Activated naive CD4-positive, alpha-beta T cell treated with anti-CD3 and anti-CD28 coated beads for 36 hours (primary cell): Measurements from ENCODE around the gene SH3YL1. TPM values are rescaled to one million over a fixed set of nuclear protein-coding genes. Genes with fewer than 3 reads are reported as not detected.

ENCODE experiments used
- CTCF ChIA-PET: fragments of 350-600 bp; sonication (Branson Sonifier 250); formaldehyde crosslinking; loops from one replicate; lab custom pipeline; 2021; ENCODE audit warnings: antibody characterized with exemption; lab: Charles Lee
- DNase-seq: peaks from one replicate; pipeline ENCODE4 v3.0.0-alpha.2; 2020
- H3K27ac Mint-ChIP-seq: one replicate; pipeline ENCODE4 v1.8.0; 2021; ENCODE audit warnings: mild to moderate bottlenecking, mixed read lengths
- H3K27me3 Mint-ChIP-seq: one replicate; pipeline ENCODE4 v1.8.0; 2021; ENCODE audit warnings: low read depth, mixed read lengths
- H3K36me3 Mint-ChIP-seq: one replicate; pipeline ENCODE4 v1.8.0; 2021; ENCODE audit warnings: low read depth, mixed read lengths
- H3K4me1 Mint-ChIP-seq: one replicate; pipeline ENCODE4 v1.8.0; 2021; ENCODE audit warnings: low read depth, mixed read lengths
- H3K4me3 Mint-ChIP-seq: one replicate; pipeline ENCODE4 v1.8.0; 2021; ENCODE audit warnings: mild to moderate bottlenecking, moderate library complexity, mixed read lengths
- H3K9me3 Mint-ChIP-seq: one replicate; pipeline ENCODE4 v1.8.0; 2021; ENCODE audit warnings: mixed read lengths
- intact Hi-C: fragments of 100-400 bp; cut with micrococcal nuclease; formaldehyde crosslinking; loops from one replicate; pipeline ENCODE4 v1.15.1; 2023
- total RNA-seq, 2 experiments: library from RNA; stranded (reverse); gene quantifications; one replicate each; pipeline ENCODE4 v1.2.3, GENCODE V29; 2021

SH3YL1 gene
- total RNA-seq, 2 experiments from 2014 or later = 17.1 to 17.9 TPM

DNA sequence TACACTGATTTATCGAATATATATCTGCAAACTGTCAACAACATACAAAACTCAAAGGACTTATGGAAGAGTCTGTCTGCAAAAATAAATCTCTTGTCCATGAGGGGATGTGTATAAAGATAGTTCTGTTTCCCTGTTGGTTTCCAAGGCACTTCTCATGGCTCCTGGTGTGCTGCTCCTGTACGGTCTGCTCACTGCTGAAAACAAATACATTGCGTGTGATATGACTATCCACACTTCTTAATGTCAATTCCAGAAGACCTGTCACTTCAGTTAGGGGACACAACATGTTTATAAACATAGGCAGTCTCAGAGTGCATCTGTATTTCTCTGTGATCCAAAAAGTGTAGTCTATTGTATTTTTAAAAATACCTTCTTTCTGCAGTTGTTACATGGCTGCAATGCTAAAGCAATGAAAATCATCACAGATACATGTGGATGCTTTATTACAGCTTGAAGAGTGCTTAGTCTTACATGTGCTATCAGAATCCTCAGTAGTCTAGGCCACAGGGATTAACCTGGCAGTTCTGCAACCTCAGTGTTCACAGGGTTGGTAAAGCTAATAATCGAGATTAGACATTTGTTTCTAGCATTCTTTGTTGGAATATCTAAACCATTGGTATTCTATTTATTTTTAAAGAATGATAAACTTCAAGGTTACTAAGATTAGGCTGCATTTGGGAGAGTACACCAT is 16.3 kb upstream of the SH3YL1 start:
- H3K4me1 Mint-ChIP-seq = no peaks in the 10 kb centered on the region
- H3K27me3 Mint-ChIP-seq = no peaks in the 10 kb centered on the region
- peaks cover 44% of the 10 kb centered on the region for H3K36me3 Mint-ChIP-seq
- DNase-seq = no peak
- no peak overlapping the region for H3K27ac Mint-ChIP-seq
- intact Hi-C loops = no loop called here
- CTCF ChIA-PET = no interaction called here
- H3K9me3 Mint-ChIP-seq = no peaks in the 10 kb centered on the region
- no peak overlapping the region for H3K4me3 Mint-ChIP-seq

DNA sequence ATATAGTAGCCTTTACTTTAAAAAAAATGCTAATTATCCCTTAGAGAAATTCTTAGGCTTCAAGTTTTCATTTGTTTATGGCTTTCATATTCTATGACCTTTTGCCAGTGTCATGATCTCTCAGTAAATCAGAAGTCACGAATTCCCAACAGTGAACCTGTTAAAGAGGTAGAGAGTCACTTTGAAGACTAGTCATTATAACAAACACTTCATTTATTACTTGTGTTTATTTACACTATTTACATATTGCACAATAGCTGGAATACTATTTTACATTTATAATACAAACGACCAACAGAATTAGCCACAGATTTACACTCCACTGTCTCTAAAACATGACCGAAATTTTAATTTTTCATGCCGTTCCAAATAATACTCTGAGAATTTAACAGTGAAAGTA is 15.5 kb upstream of the SH3YL1 start:
- Mint-ChIP-seq H3K4me3 (no peak overlapping the region), H3K9me3 (no peaks in the 10 kb centered on the region), H3K4me1 (no peaks in the 10 kb centered on the region), H3K36me3 (peaks cover 48% of the 10 kb centered on the region), H3K27me3 (no peaks in the 10 kb centered on the region), H3K27ac (no peak overlapping the region)
- no peak for DNase-seq
- CTCF ChIA-PET = no interaction called here
- intact Hi-C loops = no loop called here

DNA sequence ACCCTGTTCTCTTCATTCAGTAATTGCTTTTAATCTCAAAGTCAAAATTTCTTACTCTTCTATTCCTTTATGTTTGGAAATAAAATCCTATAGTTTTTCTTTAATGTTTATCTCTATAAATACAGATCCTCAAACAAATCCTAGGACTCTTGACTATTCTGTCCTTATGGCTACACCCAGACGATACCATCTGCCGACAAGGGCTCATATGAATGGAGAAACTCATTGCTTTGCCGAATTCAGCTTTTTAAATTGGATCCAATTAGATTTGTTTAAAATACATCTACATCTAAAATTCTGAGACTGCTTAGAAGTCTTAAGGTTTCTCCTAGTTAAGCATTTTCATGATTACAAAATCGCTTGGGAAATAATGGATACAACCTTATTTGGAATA is 15.1 kb upstream of the SH3YL1 start:
- H3K27me3 Mint-ChIP-seq = no peaks in the 10 kb centered on the region
- H3K27ac Mint-ChIP-seq = no peak overlapping the region
- H3K4me3 Mint-ChIP-seq = no peak overlapping the region
- intact Hi-C loops = no loop called here
- H3K36me3 Mint-ChIP-seq = peaks cover 48% of the 10 kb centered on the region
- no peaks in the 10 kb centered on the region for H3K9me3 Mint-ChIP-seq
- no peak for DNase-seq
- CTCF ChIA-PET = no interaction called here
- H3K4me1 Mint-ChIP-seq = no peaks in the 10 kb centered on the region

DNA sequence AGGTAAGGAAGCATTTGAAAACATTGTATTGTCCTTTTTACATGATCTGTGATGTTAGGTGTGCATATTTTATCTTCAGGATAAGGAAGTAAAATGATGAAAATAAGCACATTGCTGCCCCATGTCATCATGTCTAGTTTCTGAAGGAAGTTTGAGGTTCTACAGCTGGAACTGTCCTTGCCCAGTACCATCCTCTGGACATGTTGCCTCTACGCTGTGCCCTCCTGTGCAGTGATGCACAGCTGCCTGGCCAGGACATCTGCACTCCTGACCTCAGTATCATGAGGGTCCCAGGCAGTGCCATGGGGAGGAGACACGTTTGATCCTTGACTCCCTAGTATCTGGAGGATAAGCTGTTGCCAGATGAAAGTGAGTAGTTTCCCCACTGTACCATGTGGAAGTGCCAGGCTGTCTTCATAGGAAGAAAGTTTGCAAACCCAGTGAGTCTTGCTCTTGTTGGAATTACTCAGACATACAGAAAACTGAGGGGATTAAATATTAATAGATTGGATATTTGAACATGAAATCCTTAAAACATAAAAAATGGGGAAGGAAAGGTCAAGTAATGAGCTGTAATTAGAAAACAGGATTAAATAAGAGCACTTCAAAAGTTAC is 14.6 kb upstream of the SH3YL1 start:
- Mint-ChIP-seq H3K27me3 (no peaks in the 10 kb centered on the region), H3K4me1 (no peaks in the 10 kb centered on the region), H3K36me3 (peaks cover 46% of the 10 kb centered on the region), H3K4me3 (no peak overlapping the region), H3K9me3 (no peaks in the 10 kb centered on the region), H3K27ac (no peak overlapping the region)
- CTCF ChIA-PET = no interaction called here
- intact Hi-C loops = no loop called here
- no peak for DNase-seq

DNA sequence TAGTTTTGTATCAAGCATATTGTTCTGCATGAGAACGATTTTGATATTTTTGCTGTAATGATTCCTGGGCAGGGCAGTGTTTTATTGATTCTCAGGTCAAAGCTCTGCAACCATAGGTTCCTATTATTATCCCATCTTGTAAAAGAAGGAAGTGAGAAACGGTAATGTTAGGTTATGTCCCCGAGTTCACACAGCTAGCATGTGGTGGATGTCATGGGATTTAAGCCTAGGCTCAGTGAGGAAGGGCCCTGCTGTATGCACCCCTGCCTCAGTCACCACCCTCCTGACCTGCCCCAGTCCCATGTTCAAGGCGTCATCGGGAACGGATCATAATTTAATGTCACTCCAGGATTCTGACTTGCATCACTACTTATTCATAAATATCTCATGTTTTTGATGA is 11.6 kb upstream of the SH3YL1 start:
- H3K36me3 Mint-ChIP-seq = peaks cover 49% of the 10 kb centered on the region
- H3K9me3 Mint-ChIP-seq = no peaks in the 10 kb centered on the region
- CTCF ChIA-PET = no interaction called here
- H3K27ac Mint-ChIP-seq = no peak overlapping the region
- DNase-seq = no peak
- peaks cover 12% of the 10 kb centered on the region for H3K4me1 Mint-ChIP-seq
- H3K27me3 Mint-ChIP-seq = no peaks in the 10 kb centered on the region
- intact Hi-C loops = no loop called here
- no peak overlapping the region for H3K4me3 Mint-ChIP-seq

DNA sequence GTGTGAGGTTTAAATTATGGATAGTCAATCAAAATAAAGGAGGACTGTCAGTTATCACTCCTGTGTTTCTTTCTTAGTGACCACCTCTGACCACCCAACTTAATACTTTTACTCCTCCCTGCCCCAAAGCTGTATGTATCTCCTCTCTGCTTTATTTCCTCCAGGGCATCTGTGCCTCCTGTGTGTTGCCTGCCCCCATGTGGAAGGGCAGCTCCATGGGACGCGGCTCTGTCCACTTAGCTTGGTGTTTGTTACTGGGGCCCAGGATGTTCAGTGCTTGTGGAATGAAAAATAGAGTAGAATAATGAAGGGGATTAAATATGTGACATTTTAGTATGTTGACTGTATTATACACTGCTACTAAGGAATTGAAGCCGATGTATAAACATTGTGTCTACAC is 10.7 kb upstream of the SH3YL1 start:
- DNase-seq = no peak
- H3K36me3 Mint-ChIP-seq = peaks cover 52% of the 10 kb centered on the region
- peaks cover 19% of the 10 kb centered on the region for H3K4me1 Mint-ChIP-seq
- CTCF ChIA-PET = interaction anchor here (0.7 to 1.7 kb wide), 2 partner anchors 15 to 16 kb away, joined by 4 read pairs; no protein-coding TSS in a partner anchor
- no peaks in the 10 kb centered on the region for H3K9me3 Mint-ChIP-seq
- no peak overlapping the region for H3K4me3 Mint-ChIP-seq
- no peaks in the 10 kb centered on the region for H3K27me3 Mint-ChIP-seq
- H3K27ac Mint-ChIP-seq = no peak overlapping the region
- intact Hi-C loops = no loop called here

DNA sequence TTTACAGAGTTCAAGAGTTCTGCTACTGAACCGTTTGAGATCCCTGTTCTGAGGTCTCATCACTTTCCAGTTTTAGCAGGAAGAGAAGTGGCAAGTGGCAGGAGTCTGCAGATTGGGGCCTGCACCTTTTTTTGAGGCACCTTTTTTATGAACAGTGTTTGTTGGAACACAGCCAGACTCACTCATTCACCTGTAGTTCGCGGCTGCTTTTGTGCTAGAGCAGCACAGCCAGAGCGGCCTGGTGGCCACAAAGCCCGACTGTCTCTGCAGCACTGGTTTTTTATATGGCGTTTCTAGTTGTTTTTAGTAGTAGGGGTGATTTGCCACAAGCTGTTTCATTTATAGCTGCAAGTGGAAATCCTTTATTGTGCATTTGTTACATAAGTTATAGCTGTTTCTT is 9.5 kb upstream of the SH3YL1 start:
- peaks cover 49% of the 10 kb centered on the region for H3K36me3 Mint-ChIP-seq
- CTCF ChIA-PET = interaction anchor here (1.5 to 1.7 kb wide), 2 partner anchors 17 to 27 kb away, joined by 4 read pairs; no protein-coding TSS in a partner anchor
- peaks cover 28% of the 10 kb centered on the region for H3K4me1 Mint-ChIP-seq
- intact Hi-C loops = no loop called here
- H3K27me3 Mint-ChIP-seq = no peaks in the 10 kb centered on the region
- no peak overlapping the region for H3K27ac Mint-ChIP-seq
- H3K9me3 Mint-ChIP-seq = no peaks in the 10 kb centered on the region
- H3K4me3 Mint-ChIP-seq = no peak overlapping the region
- DNase-seq = no peak

DNA sequence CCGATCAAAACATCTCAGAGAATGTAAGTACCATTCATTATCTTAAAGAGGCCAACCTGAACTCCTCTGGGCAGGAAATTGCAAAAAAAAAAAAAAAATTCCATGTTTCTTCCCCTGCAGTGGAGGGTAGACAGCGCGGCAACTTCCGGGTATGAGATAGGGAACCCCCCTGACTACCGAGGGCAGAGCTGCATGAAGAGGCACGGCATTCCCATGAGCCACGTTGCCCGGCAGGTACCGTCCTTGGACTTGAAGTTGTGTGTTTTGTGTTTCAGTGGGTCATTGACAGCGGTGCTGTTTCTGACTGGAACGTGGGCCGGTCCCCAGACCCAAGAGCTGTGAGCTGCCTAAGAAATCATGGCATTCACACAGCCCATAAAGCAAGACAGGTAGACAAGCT is 8.1 kb upstream of the SH3YL1 start:
- Mint-ChIP-seq H3K27me3 (no peaks in the 10 kb centered on the region), H3K9me3 (no peaks in the 10 kb centered on the region), H3K4me3 (no peak overlapping the region), H3K4me1 (peaks cover 40% of the 10 kb centered on the region), H3K36me3 (peaks cover 41% of the 10 kb centered on the region), H3K27ac (no peak overlapping the region)
- CTCF ChIA-PET = interaction anchor here (1.5 kb wide), 1 partner anchor 26 kb away, joined by 4 read pairs; no protein-coding TSS in a partner anchor
- intact Hi-C loops = no loop called here
- no peak for DNase-seq

DNA sequence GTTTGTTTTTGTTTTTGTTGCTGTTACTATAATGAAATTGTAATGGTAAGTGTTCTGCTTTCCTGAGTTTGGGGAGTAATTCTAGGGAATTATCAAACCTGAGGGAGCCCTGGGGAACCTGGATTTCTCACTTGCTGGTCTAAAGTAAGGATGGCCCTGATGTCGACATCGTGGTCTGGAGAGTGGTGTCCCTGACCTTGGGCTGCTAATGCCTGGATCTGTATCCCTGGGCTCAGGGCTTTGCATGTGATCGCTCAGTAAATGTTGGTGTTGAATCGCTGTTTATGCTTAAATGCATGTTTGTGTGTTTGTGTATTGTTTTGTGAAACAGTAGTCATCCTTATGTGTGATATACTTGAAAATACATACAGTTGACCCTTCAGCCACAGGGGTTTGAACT is 7.0 kb upstream of the SH3YL1 start:
- Mint-ChIP-seq H3K27me3 (no peaks in the 10 kb centered on the region), H3K27ac (no peak overlapping the region), H3K4me1 (peaks cover 50% of the 10 kb centered on the region), H3K4me3 (no peak overlapping the region), H3K9me3 (no peaks in the 10 kb centered on the region), H3K36me3 (peaks cover 36% of the 10 kb centered on the region)
- intact Hi-C loops = no loop called here
- no peak for DNase-seq
- CTCF ChIA-PET = no interaction called here

DNA sequence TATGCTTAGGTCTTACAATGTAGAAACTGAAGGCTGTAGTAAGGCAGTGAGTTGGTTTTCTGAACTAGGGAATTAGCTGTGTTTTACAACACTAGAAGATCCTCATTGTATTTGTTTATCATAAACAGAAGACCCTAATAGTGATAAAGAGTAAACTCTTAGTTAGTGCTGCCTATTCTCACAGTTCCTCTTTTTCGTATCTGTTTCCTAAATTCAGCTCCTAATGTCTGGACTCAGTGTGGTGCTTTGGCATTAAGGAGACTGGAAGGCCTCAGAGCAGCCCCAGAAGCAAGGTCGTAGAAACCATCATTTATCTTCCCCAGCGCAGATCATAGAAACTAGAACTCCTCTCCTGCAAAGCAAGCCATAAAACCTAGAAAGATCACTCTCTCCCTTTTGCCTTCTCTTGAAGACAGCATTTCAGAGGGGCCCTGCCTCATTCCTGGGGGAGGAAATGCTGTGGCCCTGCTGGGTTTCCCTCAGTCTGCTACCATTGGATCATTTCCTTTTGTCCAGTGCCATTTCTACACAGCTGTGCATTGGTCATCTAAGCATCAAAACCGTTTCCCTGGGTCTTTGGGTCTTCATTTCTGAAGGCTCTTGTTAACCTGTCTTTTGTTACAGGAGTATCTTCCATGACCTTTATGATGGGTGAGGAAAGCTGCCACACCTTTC is 5.7 kb upstream of the SH3YL1 start:
- no peaks in the 10 kb centered on the region for H3K27me3 Mint-ChIP-seq
- H3K36me3 Mint-ChIP-seq = peaks cover 33% of the 10 kb centered on the region
- peaks cover 50% of the 10 kb centered on the region for H3K4me1 Mint-ChIP-seq
- H3K9me3 Mint-ChIP-seq = no peaks in the 10 kb centered on the region
- no peak for DNase-seq
- CTCF ChIA-PET = no interaction called here
- H3K27ac Mint-ChIP-seq = no peak overlapping the region
- intact Hi-C loops = loop anchor here (10.0 kb wide), 1 partner anchor 865 kb away; no protein-coding TSS in a partner anchor
- H3K4me3 Mint-ChIP-seq = no peak overlapping the region

DNA sequence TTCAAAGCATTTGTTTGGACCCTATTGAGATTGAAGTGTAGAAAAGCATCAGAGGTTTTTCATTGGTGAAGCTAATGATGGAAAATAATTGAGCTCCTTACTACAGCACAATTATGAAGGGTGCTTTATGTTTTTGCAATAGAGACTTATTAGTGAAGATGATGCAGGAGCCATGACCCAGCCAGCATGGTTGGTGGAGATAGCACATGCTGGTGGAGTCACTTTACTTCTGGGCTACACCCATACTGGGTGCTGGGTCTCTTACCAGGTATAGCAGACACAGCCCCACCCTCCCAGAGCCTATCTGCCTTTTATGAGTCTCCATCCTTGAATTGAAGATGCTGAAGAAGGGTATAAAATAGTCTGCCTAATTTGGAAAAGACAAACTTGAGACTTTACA is 4.5 kb upstream of the SH3YL1 start:
- Mint-ChIP-seq H3K4me3 (no peak overlapping the region), H3K27ac (no peak overlapping the region), H3K27me3 (no peaks in the 10 kb centered on the region), H3K9me3 (no peaks in the 10 kb centered on the region), H3K4me1 (peaks cover 50% of the 10 kb centered on the region), H3K36me3 (peaks cover 34% of the 10 kb centered on the region)
- CTCF ChIA-PET = interaction anchor here (0.9 kb wide), 1 partner anchor 21 kb away, joined by 3 read pairs; no protein-coding TSS in a partner anchor
- intact Hi-C loops = loop anchor here (10.0 kb wide), 1 partner anchor 866 kb away; no protein-coding TSS in a partner anchor
- DNase-seq = no peak
